Activated naive CD8-positive, alpha-beta T cell treated with anti-CD3 and anti-CD28 coated beads for 36 hours (primary cell): ENCODE measurements around the gene CD28. TPM values are rescaled to one million over a fixed set of nuclear protein-coding genes. Genes with fewer than 3 reads are reported as not detected.

Experiments used
- DNase-seq: peaks from one replicate; pipeline ENCODE4 v3.0.0; 2021
- H3K27ac Mint-ChIP-seq: one replicate; pipeline ENCODE4 v1.8.0; 2022; ENCODE audit warnings: mild to moderate bottlenecking, moderate library complexity, mixed read lengths
- H3K27me3 Mint-ChIP-seq: one replicate; pipeline ENCODE4 v1.8.0; 2022; ENCODE audit warnings: mild to moderate bottlenecking, mixed read lengths
- H3K36me3 Mint-ChIP-seq: one replicate; pipeline ENCODE4 v1.8.0; 2021; ENCODE audit warnings: mild to moderate bottlenecking, mixed read lengths
- H3K4me1 Mint-ChIP-seq: one replicate; pipeline ENCODE4 v1.8.0; 2021; ENCODE audit warnings: mixed read lengths
- H3K4me3 Mint-ChIP-seq: one replicate; pipeline ENCODE4 v1.8.0; 2022; ENCODE audit warnings: mild to moderate bottlenecking, moderate library complexity, mixed read lengths
- H3K9me3 Mint-ChIP-seq: one replicate; pipeline ENCODE4 v1.8.0; 2022; ENCODE audit warnings: mixed read lengths
- total RNA-seq, 2 experiments: library from RNA; stranded (reverse); gene quantifications; one replicate each; pipeline ENCODE4 v1.2.3, GENCODE V29; 2021

The CD28 gene
- total RNA-seq, 2 experiments from 2014 or later: 84.0 to 88.8 TPM

DNA sequence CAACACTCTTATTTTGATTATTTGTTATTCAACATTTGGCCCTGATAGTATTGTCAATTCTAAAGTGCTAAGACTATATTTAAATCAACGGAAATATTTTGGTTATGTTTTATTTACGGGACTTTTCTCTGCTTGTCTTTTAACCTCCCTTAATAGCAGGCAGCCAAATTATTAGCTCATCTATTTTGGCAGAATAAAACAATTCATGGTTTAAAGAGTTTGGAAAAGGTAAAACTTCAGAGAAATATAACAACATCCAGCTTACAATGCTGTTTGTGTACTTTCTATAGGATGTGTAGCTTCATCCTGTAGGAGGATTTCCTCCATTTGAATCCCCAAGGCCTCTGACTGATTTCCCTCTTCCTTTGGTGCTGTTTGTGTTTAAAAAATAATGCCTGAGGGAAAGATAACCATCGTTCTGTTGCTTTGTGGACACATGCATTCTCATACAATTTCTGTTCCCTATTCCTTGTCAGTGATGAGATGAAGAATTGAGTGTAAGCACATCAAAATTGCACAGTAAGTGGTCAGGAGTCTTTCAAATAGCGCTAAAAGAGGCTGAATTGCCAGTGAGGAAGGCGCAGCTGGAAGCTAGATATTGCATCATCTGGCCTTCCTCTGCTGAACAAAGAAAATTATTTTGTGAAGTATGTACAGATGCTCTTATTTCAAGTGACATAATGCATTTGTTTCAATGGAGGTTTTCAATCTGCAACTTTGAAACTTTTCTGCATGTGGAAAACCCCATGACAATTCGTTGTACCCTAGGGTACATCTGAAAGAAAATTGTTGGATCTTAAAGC lies 80.3 kb downstream of the CD28 start:
- Mint-ChIP-seq H3K4me3 (no peak overlapping the region), H3K36me3 (peaks cover 1% of the 10 kb centered on the region), H3K27ac (no peak overlapping the region), H3K4me1 (peaks cover 39% of the 10 kb centered on the region), H3K27me3 (no peaks in the 10 kb centered on the region), H3K9me3 (peaks cover 1% of the 10 kb centered on the region)
- no peak for DNase-seq

DNA sequence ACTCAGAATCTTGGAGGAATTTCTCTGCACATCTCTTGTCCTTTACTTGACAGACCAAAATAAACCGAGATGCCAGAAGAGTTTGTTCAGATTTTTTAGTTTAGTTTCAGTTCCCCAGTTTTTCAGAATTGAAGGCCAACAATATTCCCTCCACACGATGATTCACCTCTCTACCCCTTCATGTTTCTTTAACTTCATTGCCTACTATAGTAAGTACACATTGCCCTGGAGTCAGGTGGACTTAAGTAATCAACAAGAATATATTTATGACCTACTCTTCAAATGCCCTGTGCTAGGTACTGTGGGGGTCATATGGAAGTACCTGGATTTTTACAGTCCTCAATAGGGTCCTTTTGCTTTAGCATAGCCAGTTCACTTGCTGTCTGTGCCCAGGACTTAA lies 81.5 kb downstream of the CD28 start:
- DNase-seq: no peak
- H3K4me1 Mint-ChIP-seq: peaks cover 28% of the 10 kb centered on the region
- peaks cover 1% of the 10 kb centered on the region for H3K36me3 Mint-ChIP-seq
- H3K9me3 Mint-ChIP-seq: peaks cover 1% of the 10 kb centered on the region
- no peak overlapping the region for H3K27ac Mint-ChIP-seq
- H3K4me3 Mint-ChIP-seq: no peak overlapping the region
- H3K27me3 Mint-ChIP-seq: no peaks in the 10 kb centered on the region

Other genes with a start within 250 kb of the CD28 start
- gene RAPH1, start 171.3 kb upstream of the CD28 start, total RNA-seq: 1 to 10 TPM; 1.9 to 2.3 TPM
- 10 to 100 TPM; 45.6 to 50.9 TPM for gene CTLA4, start 161.1 kb downstream of the CD28 start, total RNA-seq
- gene ICOS, start 230.1 kb downstream of the CD28 start, total RNA-seq: 100 to 1,000 TPM in 1 of 2 experiments, 10 to 100 TPM in 1; 99.2 to 101 TPM